Activated effector memory CD4-positive, alpha-beta T cell treated with anti-CD3 and anti-CD28 coated beads, Interleukin-2, amount 50 U/mL, for 16 hours (primary cell): ENCODE data around the gene AP2A1.
"Not testable (repeated sequence)": the region's sequence is repeated elsewhere in the genome, so short reads cannot be mapped to it uniquely, and the experiment has no call there.

Source experiments
- DNase-seq: peaks from one replicate; pipeline ENCODE4 v3.0.0-alpha.2; 2020

Gene AP2A1

GRCh38 chr19:49814010-49814409 lies 47.2 kb downstream of the AP2A1 start:
- no peak for DNase-seq

- no peak for DNase-seq
Measured at GRCh38 chr19:49816590-49816989, 49.8 kb downstream of the AP2A1 start.

GRCh38 chr19:49817964-49818648 lies 51.3 kb downstream of the AP2A1 start, which contains the start of gene MED25:
Gene MED25 (plus strand): TSS chr19:49818289. CDS start chr19:49818342, 53 bp downstream.
- peak; percentile 95 for DNase-seq

- DNase-seq, result no peak
Measured at GRCh38 chr19:49818649-49819370, 52.0 kb downstream of the AP2A1 start.

GRCh38 chr19:49819452-49820115 lies 52.8 kb downstream of the AP2A1 start:
- not testable (repeated sequence) for DNase-seq

DNA sequence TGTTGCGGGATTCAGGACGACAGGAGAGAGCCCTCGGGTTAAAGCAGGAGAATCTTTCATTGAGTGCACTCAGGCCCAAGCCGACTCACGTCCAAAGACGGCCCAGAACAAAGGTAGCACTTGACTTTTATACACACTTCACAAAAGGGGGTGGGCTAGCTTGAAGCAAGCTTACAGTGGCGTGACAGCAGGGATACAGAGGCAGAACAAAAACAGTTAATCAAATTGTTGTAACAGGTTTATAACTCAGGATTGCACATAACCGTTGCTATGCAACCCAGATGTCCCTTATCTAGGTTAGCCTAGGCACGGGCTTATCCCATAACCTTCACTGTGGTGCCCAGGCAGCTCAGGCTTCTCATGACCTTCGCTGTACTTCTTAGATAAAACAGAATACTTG lies 53.3 kb downstream of the AP2A1 start:
- DNase-seq, result no peak

GRCh38 chr19:49823472-49823871 lies 56.7 kb downstream of the AP2A1 start:
- DNase-seq, result no peak

- no peak for DNase-seq
Measured at GRCh38 chr19:49824662-49825061, 57.9 kb downstream of the AP2A1 start.

GRCh38 chr19:49827034-49827433 lies 60.2 kb downstream of the AP2A1 start:
- DNase-seq, result no peak

- no peak for DNase-seq
Measured at GRCh38 chr19:49829200-49829599, 62.4 kb downstream of the AP2A1 start.

GRCh38 chr19:49829721-49830120 lies 62.9 kb downstream of the AP2A1 start:
- no peak for DNase-seq

DNA sequence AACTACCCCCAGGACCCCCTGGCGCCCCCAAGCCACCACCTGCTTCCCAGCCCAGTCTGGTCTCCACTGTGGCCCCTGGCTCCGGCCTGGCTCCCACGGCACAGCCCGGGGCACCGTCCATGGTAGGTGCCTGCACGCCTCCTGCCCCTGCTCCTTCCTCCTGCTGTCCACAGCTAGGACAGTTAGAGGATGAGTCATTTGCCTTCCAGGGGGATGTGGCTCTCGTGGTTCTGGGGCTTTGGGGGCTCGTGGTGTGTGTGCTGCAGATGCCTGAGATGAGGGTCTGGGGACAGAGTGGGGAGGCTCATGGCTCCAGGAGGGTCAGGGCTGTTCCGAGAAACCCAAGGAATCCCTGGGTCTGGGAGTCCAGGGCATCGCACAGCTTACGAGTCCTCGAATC lies 64.0 kb downstream of the AP2A1 start:
- DNase-seq, result no peak

DNA sequence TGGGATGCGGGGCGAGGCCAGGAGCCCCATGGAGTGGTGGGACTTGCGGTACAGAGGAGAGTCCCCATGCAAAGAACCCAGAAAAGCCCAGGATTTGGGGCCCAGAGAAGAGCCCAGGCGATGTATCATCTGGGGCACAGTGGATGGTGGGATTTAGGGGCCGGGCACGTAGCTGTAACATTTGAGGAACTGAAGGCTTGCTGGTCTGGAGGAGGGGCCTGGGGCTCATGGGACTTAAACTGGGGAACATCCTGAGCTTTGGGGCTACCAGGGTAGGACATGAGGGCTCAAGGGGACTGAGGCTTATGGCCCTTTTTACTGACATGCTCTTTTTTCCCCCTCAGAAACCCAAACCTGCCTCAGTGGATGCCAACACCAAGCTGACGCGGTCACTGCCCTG lies 64.8 kb downstream of the AP2A1 start:
- no peak for DNase-seq

GRCh38 chr19:49832556-49832955 lies 65.8 kb downstream of the AP2A1 start:
- no peak for DNase-seq

DNA sequence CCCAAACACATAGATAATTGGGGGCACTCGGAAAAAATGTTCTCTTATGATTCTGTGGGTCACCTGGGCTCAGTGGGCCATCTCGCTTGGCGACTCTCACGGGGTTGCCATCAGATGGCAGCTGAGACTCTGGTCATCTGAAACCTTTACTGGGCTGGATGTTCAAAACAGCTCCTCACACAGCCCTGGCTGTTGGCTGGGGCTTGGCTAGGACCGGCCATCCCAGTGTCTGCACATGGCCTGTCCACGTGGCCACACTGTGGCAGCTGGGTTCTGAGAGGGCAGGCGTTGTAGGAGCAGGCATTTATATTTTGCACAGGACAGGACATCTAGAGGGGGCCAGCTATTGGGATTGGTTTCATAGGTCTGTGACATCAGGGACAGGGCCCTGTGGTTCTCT lies 66.8 kb downstream of the AP2A1 start:
- no peak for DNase-seq

DNA sequence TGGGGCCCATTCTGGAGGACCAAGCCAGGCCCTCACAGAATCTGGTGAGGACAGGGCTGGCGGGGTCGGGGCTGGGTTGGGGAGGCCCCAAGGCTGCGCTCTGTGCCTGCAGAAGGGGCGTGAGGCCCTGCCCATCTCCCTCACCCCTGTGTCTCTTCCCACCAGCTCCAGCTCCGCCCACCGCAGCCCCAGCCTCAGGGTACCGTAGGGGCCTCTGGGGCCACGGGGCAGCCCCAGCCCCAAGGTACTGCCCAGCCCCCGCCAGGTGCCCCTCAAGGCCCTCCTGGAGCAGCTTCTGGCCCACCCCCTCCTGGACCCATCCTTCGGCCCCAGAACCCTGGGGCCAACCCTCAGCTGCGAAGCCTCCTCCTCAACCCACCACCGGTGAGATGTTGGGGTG lies 68.8 kb downstream of the AP2A1 start:
- DNase-seq, result no peak

- no peak for DNase-seq
Measured at GRCh38 chr19:49836176-49837008, 69.6 kb downstream of the AP2A1 start.

- no peak for DNase-seq
Measured at GRCh38 chr19:49837009-49837310, 70.2 kb downstream of the AP2A1 start.

- no peak for DNase-seq
Measured at GRCh38 chr19:49837425-49837824, 70.6 kb downstream of the AP2A1 start.

DNA sequence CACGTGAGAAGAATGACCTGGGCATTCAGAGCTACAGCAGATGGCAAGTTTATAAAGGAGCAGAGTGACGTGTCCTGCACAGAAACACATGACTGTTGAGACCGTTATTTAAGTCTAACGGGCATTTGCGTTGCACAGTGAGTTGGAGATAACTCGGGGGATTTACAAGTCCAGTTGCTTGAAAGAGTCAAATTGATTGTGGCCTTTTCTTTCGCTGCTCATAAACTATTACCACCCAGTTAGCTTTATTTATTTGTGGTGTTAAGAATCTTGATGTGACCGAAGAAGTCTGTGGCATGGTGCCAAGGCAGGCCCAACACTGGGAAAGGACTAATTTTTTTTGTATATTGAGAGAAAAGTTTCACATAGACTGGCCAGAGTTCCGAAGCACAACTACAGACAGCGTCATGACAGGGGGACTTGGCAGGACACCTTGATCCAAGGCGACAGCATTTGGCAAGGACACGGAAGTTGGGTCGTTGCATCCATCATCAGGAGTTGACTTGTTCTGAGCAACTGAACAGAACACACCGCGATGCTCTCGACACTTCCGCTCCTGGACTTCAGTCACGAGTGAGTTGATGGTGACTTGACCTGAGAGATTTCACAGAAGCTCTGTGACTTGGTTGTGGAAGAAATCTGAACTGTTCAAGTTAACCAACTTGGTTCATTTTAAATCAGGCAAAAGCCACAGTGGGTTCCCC lies 72.2 kb downstream of the AP2A1 start:
- DNase-seq, result no peak

- DNase-seq, result no peak
Measured at GRCh38 chr19:49839713-49840112, 72.9 kb downstream of the AP2A1 start.

- DNase-seq, result no peak
Measured at GRCh38 chr19:49840321-49840720, 73.5 kb downstream of the AP2A1 start.
